HG03095 (cell line): Measurements from ENCODE around the gene SLAMF6.
A peak's percentile ranks its signal among the peaks of the same experiment; 100 is the strongest.

Source experiments
- ATAC-seq: cut with Tn5 transposase; IDR thresholded peaks from one replicate; pipeline ENCODE4 v1.9.1; 2021; ENCODE audit warnings: moderate library complexity; ENCODE audit not compliant: unreplicated experiment

The SLAMF6 gene

DNA sequence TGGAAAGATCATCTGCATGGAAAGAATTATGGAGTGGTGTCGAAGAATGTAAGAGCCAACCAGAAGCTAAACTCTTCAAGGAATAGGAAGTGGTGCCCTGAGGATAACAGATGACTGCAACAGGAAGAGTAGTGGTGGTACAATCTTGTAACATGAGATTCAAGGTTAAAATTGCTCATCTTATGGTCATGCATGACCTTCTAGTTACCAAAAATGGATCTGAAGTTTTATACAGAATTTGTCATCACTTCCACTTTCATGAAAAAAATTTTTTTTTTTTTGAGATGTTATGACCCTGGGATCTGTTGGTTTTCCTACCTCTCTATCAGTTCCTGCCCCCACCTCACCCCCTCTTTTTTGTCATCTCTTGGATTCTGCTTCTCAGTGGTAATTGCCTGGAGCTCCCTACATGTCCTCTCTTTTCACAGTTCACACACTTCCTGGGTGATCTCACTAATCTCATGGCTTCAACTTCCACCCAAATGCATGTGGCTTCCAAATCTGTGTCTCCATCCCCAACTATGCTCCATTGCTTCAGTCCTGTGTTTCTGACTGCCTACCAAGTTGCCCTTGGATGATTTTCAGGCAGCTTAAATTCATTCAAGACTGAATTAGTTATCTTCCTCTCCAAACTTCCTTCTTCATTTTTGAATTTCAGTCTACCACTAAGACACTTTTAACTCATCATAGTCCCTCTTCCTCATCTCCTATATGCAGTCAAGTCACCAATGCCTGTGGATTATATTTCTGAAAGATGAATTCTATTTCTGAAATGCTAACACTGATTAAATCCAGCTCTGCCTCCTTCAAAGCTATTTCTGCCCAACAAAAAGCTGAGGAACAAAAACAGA, 48.4 kb downstream of the SLAMF6 start:
- ATAC-seq: peak; percentile 59

DNA sequence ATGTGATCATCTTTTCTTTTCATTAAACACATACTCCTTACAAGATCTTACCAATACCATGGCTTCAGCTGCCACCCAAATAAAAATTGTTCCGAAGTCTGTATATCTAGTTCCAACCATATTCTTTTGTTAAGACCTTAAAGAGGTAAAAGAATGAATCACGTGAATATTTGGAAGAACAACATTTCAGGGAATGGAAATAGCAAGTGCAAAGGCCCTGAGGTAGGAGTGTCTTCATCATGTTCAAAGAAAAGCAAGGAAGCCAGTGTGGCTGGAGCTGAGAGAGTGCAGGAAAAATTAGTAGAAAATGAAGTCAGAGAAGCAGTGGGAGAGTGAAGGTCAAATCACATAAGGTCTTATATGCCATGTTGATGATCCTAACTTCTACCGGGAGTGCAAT, 50.9 kb downstream of the SLAMF6 start:
- ATAC-seq: no peak

DNA sequence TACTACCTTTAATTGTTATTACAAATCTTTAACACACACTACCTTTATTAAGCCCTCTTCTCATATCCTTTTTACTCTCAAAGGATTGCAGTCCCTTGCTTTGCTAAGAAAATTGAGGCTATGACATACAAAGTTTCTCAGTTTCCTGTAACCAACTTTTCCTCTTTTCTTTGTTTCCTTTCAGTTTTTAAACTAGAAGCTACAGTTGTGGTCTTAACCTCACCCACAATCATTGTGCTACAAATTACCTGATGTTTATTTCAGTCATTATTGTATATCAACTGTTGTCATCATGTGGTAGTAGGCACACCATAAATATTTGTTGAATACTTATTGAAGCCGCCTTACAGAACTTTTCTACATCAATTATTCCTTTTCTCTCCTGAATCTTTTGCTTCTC, 51.8 kb downstream of the SLAMF6 start:
- no peak for ATAC-seq

DNA sequence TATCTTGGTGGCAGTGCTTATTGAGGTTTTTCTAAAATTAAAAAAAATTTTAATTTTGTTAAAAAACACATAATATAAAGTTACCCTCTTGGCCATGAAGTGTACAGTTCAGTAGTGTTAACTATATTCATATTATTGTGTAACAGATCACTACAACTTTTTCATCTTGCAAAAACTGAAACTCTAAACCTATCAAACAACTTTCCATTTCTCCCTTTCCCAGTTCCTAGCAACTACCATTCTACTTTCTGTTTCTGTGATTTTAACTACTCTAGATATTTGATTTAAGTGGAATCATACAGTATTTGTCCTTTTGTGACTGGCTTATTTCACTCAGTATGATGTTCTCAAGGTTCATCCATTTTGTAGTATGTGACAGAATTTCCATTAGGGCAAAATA, 55.5 kb downstream of the SLAMF6 start:
- ATAC-seq: no peak

DNA sequence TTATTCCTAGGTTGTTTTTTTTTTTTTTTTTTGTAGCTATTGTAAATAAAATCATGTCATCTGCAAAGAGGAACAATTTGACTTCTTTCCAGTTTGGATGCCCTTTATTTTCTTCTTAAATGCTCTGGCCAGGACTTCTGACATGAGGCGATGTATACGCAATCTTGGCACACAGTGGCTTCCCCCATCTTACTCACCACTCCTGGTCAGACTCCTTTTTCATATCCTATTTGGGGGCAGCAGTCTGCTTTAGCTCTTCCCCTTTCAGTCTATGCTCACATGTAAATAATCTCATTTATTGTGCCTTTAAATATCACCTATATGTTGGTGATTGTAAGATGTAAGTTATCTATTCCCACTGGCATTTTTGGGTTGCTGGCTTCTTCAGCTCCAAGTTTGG, 56.1 kb downstream of the SLAMF6 start:
- ATAC-seq: no peak

DNA sequence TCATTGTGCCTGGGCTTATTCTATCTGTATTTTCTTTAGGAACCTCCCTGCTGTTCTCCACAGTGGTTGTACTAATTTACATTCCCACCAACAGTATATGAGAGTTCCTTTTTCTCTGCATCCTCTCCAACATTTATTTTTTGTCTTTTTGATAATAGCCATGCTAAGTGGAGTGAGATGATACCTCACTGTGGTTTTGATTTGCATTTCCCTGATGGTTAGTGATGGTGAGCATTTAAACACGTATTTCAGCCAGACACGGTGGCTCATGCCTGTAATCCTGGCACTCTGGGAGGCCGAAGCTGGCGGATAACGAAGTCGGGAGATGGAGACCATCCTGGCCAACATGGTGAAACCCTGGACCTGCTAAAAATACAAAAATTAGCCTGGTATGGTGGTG, 57.9 kb downstream of the SLAMF6 start:
- ATAC-seq: no peak

DNA sequence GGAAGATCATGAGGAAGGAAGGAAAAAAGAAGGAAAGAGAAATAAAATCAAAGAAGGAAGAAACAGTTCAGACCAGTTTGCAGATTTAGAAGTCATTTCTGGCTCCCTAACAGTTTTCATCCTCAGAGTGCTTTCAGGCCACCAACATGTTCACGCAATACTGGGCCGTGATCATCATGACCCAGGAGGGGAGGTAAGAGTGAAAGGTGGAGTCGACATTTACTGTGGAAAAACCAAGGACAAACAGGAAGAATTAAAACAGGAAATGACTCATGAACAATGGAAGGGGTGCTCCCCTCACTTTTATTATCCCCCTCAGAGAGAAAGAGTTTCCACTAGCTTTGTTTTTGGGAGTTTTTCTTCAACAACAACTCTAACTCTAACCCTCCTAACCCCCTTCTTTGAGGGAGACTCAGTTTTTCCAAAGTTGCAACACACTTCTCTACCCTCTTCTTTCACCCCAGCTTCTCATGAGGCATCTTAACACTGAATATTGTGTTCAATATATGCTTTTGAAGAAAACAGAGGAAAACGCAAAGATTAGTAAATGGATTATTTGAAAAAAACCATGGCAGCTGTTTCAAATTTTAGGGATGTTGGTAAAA, 62.3 kb downstream of the SLAMF6 start:
- no peak for ATAC-seq

DNA sequence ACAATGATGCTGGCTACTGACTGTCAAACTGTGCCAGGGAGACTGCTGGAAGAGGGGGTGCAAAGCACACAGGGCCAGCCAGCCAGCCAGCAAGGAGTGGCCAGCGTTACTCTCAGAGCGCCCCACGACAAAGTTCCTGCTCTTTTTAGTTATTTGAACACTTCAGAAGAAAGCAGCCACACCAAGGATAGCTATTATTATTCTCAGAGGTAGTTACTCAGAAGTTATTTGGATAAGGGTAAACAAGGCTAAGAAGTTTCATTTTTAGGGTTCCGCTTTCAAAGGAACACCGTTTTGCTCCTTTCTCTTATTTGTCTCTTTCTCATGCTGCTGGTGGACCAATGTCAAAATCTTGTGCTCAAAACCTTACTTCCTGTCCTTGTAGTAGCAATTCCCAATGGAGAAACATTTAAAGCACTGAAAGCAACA, 62.8 kb downstream of the SLAMF6 start:
- ATAC-seq: peak; percentile 39

DNA sequence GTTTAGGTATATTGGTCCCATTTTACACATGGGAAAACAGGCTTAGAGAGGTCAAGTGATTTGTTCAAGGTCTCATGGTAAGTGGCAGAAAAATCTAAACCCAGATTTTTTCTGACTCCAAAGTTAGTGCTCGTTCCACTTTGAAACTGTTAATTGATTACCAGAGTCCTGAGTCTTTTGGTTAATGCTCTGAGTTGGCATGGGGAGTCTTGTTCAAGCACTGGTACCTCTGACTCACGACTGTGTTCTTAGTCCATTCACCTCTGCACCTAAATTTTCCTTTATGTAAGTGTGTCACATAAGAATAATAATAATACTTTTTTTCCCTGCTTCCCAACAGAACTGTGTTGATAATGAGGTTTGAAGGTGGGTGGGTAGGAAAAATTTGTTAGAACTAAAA, 63.4 kb downstream of the SLAMF6 start:
- no peak for ATAC-seq

DNA sequence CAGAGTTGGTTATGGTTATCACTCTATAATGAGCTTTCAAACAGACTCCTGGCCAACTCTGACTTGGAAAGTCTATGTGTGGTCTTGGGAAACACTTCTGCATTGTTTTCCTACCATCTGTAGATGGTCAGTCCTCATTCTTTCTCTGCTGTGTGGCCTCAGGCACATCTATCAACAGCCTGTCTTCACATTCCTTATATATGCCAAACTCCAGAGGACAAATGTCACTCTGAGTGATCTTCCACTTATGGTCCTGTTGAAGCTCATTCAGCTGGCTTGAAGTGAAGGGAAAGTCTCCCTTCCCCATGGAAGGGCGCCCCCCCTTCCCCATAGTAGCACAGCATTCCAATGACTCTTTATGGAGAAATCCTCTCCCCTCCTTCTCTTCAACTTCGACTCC, 64.0 kb downstream of the SLAMF6 start:
- ATAC-seq: no peak

DNA sequence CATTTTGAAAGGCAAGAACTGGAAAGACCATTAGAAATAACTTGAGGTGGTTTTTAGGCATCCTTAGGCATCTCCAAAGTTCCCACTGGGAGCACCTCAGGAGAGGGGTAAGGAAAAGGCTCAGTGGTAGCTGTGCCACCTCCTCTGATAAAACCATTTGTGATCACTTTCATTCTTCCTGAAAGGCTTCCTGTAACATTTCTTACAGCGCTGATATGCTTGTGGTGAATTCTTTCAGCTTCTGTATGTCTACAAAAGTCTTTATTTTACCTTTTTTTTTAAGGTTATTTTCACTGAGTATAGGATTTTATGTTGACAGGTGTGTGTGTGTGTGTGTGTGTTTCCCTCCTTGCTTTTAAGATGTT, 67.9 kb downstream of the SLAMF6 start:
- no peak for ATAC-seq

DNA sequence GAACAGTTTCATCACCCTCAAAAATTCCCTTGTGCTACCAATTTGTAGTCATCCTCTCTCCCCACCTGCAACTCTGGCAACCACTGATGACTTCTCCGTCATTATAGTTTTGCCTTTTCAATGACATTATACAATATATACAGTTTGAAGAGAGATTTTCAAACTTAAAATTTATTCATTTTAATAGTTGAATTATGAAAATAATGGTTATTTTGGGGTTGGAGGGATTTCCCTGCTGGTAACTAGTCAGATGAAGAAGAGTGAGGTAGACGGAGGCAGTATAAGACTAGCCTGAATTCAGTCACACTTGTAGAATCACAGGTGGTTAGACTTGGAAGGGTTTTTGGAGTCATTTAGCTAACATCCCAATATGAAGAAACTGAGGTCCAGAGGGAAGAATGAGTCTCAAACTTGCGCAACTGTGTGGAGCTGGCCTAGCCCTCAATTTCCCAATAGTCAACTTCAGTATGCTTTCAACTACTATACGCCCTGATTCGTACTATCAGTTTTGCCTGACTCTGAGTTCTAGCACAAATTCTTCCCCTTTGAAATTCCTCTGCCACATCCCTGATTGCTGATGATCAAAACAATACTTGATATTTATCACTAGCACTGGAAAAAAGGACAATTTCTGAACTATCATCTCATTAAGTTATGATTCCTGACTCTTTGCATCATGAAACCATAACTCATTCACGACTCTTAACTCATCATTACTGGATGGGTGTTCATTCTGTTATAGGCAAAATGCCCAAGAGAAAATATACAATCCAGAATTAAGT, 68.5 kb downstream of the SLAMF6 start:
- no peak for ATAC-seq

DNA sequence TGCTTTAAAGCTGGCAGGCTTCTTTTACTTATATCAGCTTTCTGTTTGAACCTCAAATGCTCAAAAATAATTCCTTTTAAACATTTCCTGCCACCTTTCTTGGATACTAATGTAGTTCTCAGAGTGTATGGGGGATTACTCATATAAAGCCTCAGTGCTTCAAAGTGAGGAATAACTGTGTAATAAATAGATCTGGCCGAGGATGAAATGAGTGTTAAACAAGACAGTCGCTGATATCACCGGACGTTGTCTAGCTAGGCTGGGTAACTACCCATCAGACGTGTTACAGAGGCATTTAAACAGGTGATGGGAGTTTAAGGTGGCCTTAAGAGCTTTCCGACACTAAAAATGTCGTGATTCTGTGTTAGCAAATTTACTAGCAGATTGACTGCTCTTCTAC, 69.6 kb downstream of the SLAMF6 start:
- ATAC-seq: peak; percentile 57

DNA sequence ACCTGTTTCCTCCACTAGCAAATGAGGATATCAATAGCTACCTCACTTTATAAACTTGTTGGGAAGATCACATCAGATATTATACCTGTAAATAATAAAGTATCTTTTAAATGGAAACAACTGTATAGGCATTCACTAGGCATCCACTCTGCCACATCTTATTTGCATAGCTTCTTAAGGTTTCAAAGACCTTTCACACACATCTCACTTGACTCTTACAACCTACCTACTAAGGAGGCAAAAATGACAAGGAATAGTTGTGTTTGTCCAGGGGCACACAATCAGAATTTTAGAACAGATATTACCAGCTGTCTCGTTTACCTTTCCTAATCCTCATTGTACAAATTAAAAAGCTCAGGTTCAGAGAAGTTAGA, 71.2 kb downstream of the SLAMF6 start:
- peak; percentile 26 for ATAC-seq

DNA sequence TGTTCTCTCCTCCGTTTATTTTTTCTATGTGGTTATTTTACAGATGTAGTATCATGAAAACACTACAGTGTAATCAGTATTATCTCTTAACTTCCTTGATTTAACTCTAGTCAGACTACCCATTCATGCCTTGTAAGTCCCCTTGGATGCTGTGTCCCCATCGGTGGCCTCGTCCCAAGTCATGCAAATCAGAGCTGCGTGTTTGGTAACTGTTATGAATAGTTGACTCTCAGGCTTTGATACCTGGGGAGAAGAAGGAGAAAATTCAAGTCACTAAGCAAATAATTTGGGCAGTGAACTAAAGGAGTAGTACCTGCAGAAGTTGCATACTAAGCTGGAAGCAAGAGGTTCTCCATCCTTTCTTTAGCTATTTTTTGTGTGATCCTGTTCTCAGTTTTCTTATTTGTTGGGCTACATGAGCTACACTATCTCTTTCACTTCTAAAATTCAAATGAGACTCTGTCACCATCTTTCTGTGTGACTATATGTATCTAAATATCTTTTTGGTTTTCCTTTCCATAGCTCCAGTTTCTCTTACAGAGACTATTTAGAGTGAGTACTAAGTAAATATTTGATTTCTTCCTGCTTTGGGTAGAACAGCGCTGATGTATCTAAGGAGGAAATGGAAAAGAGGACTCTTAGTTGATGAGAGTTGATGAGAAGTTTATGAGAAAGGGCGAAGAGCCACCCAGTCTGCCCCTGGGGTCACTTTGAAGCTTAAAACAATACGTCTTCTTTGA, 71.8 kb downstream of the SLAMF6 start:
- ATAC-seq: peak; percentile 36

DNA sequence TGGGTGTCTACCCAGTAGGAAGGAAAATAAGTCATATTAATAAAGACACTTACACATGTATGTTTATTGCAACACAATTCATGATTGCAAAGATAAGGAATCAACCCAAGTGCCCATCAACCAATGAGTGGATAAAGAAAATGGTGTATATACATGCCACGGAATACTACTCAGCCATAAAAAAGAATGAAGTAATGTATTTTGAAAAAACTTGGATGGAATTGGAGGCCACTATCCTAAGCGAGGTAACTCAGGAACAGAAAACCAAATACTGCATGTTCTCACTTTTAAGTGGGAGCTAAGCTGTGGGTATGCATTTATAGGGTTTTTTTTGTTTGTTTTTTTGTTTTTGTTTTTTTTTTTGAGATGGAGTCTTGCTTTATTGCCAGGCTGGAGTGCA, 73.6 kb downstream of the SLAMF6 start:
- no peak for ATAC-seq

DNA sequence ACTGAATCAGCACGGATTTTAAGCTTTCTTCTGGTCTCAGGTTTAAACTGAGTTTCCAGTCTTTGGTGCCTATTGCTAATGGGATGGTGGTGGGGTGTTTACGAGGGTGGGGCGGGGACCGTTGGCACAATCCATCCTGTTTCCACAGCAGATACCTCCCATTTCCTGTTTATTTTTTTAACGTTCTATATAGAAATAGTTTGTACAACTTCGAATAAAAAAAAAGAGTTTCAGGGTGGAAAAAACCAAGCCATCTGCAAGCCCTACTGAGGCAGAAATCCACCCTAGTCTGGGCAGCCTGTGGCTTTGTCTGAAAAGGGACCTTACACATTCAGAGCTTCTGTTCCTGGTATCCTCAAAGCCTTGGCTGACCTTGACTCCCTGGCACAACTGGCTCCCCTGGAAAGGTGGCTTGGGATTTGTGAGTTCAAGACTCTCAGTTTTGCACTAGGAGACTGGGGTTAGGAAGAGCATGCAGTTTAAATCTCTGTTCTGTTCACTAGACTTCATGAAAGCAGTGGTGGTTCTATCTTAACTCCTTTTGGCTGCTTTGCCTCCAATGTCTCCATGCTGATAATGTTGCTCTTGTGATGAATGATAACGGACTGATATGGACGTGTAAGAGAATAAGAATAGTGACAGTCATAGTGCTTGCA, 76.0 kb downstream of the SLAMF6 start:
- no peak for ATAC-seq

DNA sequence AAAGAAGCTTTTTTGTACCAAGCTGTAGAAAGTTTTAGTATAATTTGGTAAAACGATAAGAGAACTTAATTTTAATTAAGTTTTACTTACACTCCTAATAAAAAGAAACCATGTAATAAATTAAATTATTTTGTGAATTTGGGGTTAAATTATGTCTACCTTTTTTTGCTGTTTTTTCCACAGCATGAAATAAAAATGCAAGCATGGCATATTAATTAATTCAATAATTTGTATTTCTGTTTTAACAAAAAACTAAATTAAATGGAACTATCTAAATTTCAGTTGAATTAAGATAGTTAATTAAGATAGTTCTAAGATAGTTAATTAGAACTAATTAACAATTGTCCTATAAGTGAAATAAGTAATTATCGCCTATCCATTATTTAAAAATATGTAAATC, 83.3 kb downstream of the SLAMF6 start:
- no peak for ATAC-seq

DNA sequence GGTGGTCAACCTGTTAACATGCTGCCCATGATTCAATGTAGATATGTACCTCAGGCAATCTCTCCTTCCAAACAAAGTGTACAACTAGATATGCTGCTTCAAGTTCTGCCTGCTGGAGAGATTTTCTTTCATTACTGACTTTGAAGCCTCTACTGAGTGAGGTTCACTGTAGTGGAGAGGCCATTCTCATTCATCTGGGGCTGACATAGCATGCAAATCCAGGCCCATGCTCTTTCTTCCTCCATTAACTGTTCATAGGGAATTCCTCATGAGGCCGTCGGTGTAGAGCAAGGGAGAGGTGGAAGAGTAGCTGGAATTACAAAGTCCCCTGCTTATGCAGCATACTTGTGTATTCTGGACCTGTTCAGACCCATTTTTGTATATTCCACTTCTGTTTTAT, 84.1 kb downstream of the SLAMF6 start:
- no peak for ATAC-seq

DNA sequence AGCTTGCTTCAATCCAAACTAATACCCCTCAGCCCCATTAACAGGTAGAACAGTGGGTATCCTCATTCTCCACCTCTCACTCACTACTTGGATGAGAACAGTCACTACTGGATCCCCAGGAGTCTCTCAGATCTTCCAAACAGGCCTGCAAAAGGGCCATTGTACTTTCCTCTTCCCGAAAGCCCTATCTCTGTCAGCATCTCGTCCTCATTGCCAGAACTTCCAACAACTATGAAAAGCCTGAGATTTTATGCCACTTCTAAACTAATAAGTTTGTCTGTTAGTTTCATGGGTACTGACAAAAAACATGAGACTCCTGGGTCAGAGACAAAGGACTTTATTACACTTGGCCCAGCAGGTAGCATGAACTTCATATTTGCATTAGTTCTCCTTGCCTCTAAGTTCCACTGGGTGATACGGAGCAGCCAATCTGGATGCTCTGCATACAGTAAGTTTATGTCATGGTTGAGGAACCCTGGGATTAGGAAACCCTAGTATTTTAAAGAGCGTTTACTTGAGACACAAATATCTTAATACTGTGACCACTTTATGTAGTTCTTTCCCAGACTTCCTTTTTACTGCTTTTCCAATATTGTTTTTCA, 84.6 kb downstream of the SLAMF6 start:
- ATAC-seq: no peak
